DND-41 (cell line): Measurements from ENCODE around the gene ARL5B.

Experiments used
- CTCF ChIP-seq: IDR thresholded peaks from 2 replicates; pipeline ENCODE4 v1.5.1; 2012; ENCODE audit warnings: borderline replicate concordance, low read length, moderate library complexity, mild to moderate bottlenecking; ENCODE audit not compliant: poor library complexity, severe bottlenecking; ENCODE audit errors: extremely low read depth
- EZH2 ChIP-seq: IDR thresholded peaks from 3 replicates; pipeline ENCODE4 v1.6.1; 2012; ENCODE audit warnings: borderline replicate concordance, low read depth, mild to moderate bottlenecking, moderate library complexity, low read length, inconsistent platforms; ENCODE audit not compliant: severe bottlenecking

- no peak for TF ChIP-seq CTCF
- TF ChIP-seq EZH2: no peak
Measured at GRCh38 chr10:18685555-18685954, 26.3 kb downstream of the ARL5B start.
